Gastrocnemius medialis (tissue), 4 donors: ENCODE results near the gene TMEM109. TPM values are rescaled to one million over a fixed set of nuclear protein-coding genes. Genes with fewer than 3 reads are reported as not detected.

ENCODE experiments used
- ATAC-seq, 2 donors: fragments of 150-250 bp; one replicate each; pipeline ENCODE4 v1.9.1; 2016
- DNase-seq, 2 donors: peaks; one replicate each; pipeline ENCODE4 v3.0.0-alpha.2; 2019
- H3K27ac ChIP-seq, 4 donors: fragments of 200-600 bp; sonication (generic); 1 replicate in 1 of 4; 2 replicates in 3 of 4; pipeline ENCODE4 v1.5.1; 2016 to 2018; ENCODE audit warnings: mild to moderate bottlenecking in 2 of 4, moderate library complexity in 1 of 4
- H3K27me3 ChIP-seq, 3 donors: fragments of 200-600 bp; sonication (generic) in 2 of 3; 1 replicate in 1 of 3; 2 replicates in 2 of 3; pipeline versions ENCODE4 v1.5.1 to v1.6.0; 2016 to 2019; ENCODE audit warnings: mild to moderate bottlenecking in 1 of 3, moderate library complexity in 1 of 3
- H3K36me3 ChIP-seq, 2 donors: fragments of 200-600 bp; sonication (generic) in 1 of 2; one replicate each; pipeline ENCODE4 v1.5.1; 2017 to 2018
- H3K4me1 ChIP-seq, 2 donors: fragments of 200-600 bp; sonication (generic) in 1 of 2; one replicate each; pipeline ENCODE4 v1.5.1; 2016 to 2017; ENCODE audit warnings: mild to moderate bottlenecking in 2 of 2
- H3K4me3 ChIP-seq, 4 donors: fragments of 200-600 bp; sonication (generic) in 3 of 4; 1 replicate in 1 of 4; 2 replicates in 3 of 4; pipeline ENCODE4 v1.5.1; 2016 to 2019; ENCODE audit warnings: mild to moderate bottlenecking in 2 of 4
- H3K9me3 ChIP-seq, 3 donors: fragments of 200-600 bp; sonication (generic) in 2 of 3; 1 replicate in 1 of 3; 2 replicates in 2 of 3; pipeline ENCODE4 v1.5.1; 2016 to 2019
- CTCF ChIP-seq, 5 experiments: fragments of 450-650 bp in 3 of 5; fragments of 200-600 bp in 2 of 5; sonication (generic) in 2 of 5; IDR thresholded peaks in 4 of 5; conservative IDR thresholded peaks in 1 of 5; 1 replicate in 4 of 5; 2 replicates in 1 of 5; pipeline ENCODE4 v1.5.1; 2016 to 2019; ENCODE audit warnings: antibody characterized with exemption in 5 of 5, mild to moderate bottlenecking in 3 of 5, moderate library complexity in 3 of 5
- POLR2A ChIP-seq, 2 donors: fragments of 450-650 bp; IDR thresholded peaks; one replicate each; pipeline ENCODE4 v1.6.1; 2017; ENCODE audit warnings: antibody characterized with exemption in 2 of 2, mild to moderate bottlenecking in 2 of 2, moderate library complexity in 2 of 2
- in situ Hi-C, 4 donors: fragments of 200-750 bp; cut with MboI; loops; one replicate each; pipeline versions ENCODE4 v1.15.0 to v1.8.0; 2017; ENCODE audit warnings: low sequenced_read_pairs in 4 of 4
- intact Hi-C: fragments of 100-400 bp; cut with DNase I; formaldehyde crosslinking; loops from one replicate; pipeline ENCODE4 v1.15.1; 2023; ENCODE audit warnings: low total_unique reads
- total RNA-seq, 4 donors: library from RNA; depleted of rRNA; stranded (reverse); fragments of >200 nt; gene quantifications; one replicate each; pipeline versions ENCODE4 v1.1.0 to v1.2.3, GENCODE V29; 2016

The TMEM109 gene
- total RNA-seq, 4 donors from 2014 or later: 56.5 to 105 (median 82.6) TPM

GRCh38 chr11:60945295-60945667 lies 31.3 kb downstream of the TMEM109 start:
- Histone ChIP-seq H3K4me1 (no peaks in the 10 kb centered on the region), H3K27me3 (peaks cover 0 to under 1% (median 0%) of the 10 kb centered on the region in 3 donors), H3K9me3 (no peaks in the 10 kb centered on the region), H3K36me3 (no peaks in the 10 kb centered on the region), H3K27ac (no peak overlapping the region), H3K4me3 (no peak overlapping the region)
- ATAC-seq (no peak), DNase-seq (no peak)
- in situ Hi-C loops: no loop called here
- intact Hi-C loops: no loop called here
- no peak for TF ChIP-seq CTCF (IDR thresholded peaks at IDR 0.05 in 4 of 5, conservative IDR thresholded peaks at IDR 0.05 in 1 of 5)

GRCh38 chr11:60946601-60947264 lies 32.8 kb downstream of the TMEM109 start:
- in situ Hi-C loops (no loop called here), intact Hi-C loops (no loop called here)
- H3K27ac ChIP-seq: no peak overlapping the region
- DNase-seq: no peak
- H3K9me3 ChIP-seq: no peaks in the 10 kb centered on the region
- H3K36me3 ChIP-seq: no peaks in the 10 kb centered on the region
- no peak for ATAC-seq
- no peaks in the 10 kb centered on the region for H3K4me1 ChIP-seq
- H3K4me3 ChIP-seq: no peak overlapping the region
- H3K27me3 ChIP-seq: peaks cover 0 to 7% (median 0%) of the 10 kb centered on the region in 3 donors
- TF ChIP-seq POLR2A (IDR thresholded peaks at IDR 0.05) (no peak), CTCF (IDR thresholded peaks at IDR 0.05 in 4 of 5, conservative IDR thresholded peaks at IDR 0.05 in 1 of 5) (no peak)

GRCh38 chr11:60947700-60948099 lies 33.7 kb downstream of the TMEM109 start:
- Histone ChIP-seq H3K9me3 (no peaks in the 10 kb centered on the region), H3K4me1 (no peaks in the 10 kb centered on the region), H3K36me3 (no peaks in the 10 kb centered on the region), H3K27ac (no peak overlapping the region), H3K27me3 (peaks cover 0 to 11% (median 0%) of the 10 kb centered on the region in 3 donors), H3K4me3 (no peak overlapping the region)
- no peak for DNase-seq
- intact Hi-C loops (no loop called here), in situ Hi-C loops (no loop called here)
- no peak for TF ChIP-seq POLR2A (IDR thresholded peaks at IDR 0.05)
- no peak for TF ChIP-seq CTCF (IDR thresholded peaks at IDR 0.05 in 4 of 5, conservative IDR thresholded peaks at IDR 0.05 in 1 of 5)
- no peak for ATAC-seq

- Histone ChIP-seq H3K27me3 (peaks cover 0 to 11% (median 0%) of the 10 kb centered on the region in 3 donors), H3K36me3 (no peaks in the 10 kb centered on the region), H3K9me3 (no peaks in the 10 kb centered on the region), H3K4me1 (no peaks in the 10 kb centered on the region), H3K27ac (no peak overlapping the region), H3K4me3 (no peak overlapping the region)
- TF ChIP-seq POLR2A (IDR thresholded peaks at IDR 0.05) (no peak), CTCF (IDR thresholded peaks at IDR 0.05 in 4 of 5, conservative IDR thresholded peaks at IDR 0.05 in 1 of 5) (no peak)
- no peak for DNase-seq
- ATAC-seq: no peak
- intact Hi-C loops (no loop called here), in situ Hi-C loops (no loop called here)
Observed at GRCh38 chr11:60948250-60948649, 34.3 kb downstream of the TMEM109 start.

GRCh38 chr11:60950024-60950423 lies 36.1 kb downstream of the TMEM109 start:
- Histone ChIP-seq H3K27me3 (peaks cover 0 to 11% (median 0%) of the 10 kb centered on the region in 3 donors), H3K4me1 (no peaks in the 10 kb centered on the region), H3K4me3 (peak overlapping the region in 3 of 4 donors; percentile 7 to 62 (median 56)), H3K27ac (no peak overlapping the region), H3K36me3 (no peaks in the 10 kb centered on the region), H3K9me3 (no peaks in the 10 kb centered on the region)
- no peak for DNase-seq
- TF ChIP-seq CTCF (IDR thresholded peaks at IDR 0.05 in 4 of 5, conservative IDR thresholded peaks at IDR 0.05 in 1 of 5) (no peak), POLR2A (IDR thresholded peaks at IDR 0.05) (no peak)
- ATAC-seq: no peak
- intact Hi-C loops: no loop called here
- in situ Hi-C loops: no loop called here
